SK-N-SH (cell line): ENCODE results near the gene GPS2. TPM values are rescaled to one million over a fixed set of nuclear protein-coding genes. Genes with fewer than 3 reads are reported as not detected.

Experiments
- CTCF ChIA-PET: fragments of 300-600, 350-600 bp; formaldehyde crosslinking; extraction: SDS; loops from one replicate; lab custom pipeline; 2021; lab: Yijun Ruan, JAX
- POLR2A ChIA-PET: fragments of 350-600 bp; sonication (Branson Sonifier 250); formaldehyde crosslinking; extraction: SDS; loops from one replicate; lab custom pipeline; 2020; ENCODE audit warnings: antibody characterized with exemption, inconsistent platforms; lab: Yijun Ruan, JAX
- DNase-seq: peaks from one replicate; pipeline ENCODE4 v3.0.0; 2012
- H2AFZ ChIP-seq: fragments of 200-600 bp; sonication (generic); 2 replicates; pipeline ENCODE4 v1.8.1; 2016; ENCODE audit warnings: antibody characterized with exemption, mild to moderate bottlenecking, low read depth
- H3F3A ChIP-seq: fragments of 200-600 bp; sonication (generic); replicated peaks from 2 replicates; pipeline ENCODE3; 2016; ENCODE audit warnings: antibody characterized with exemption, mild to moderate bottlenecking; ENCODE audit not compliant: insufficient read depth
- H3K27ac ChIP-seq, 2 experiments: fragments of 200-500 bp in 1 of 2; fragments of 200-600 bp in 1 of 2; sonication (Bioruptor generic) in 1 of 2; sonication (generic), shearing (Covaris generic) in 1 of 2; 2 replicates each; pipeline versions ENCODE4 v1.5.1 to v1.6.1; 2014 to 2016; ENCODE audit warnings: low read depth in 2 of 2, inconsistent platforms in 1 of 2, low read length in 1 of 2, mild to moderate bottlenecking in 1 of 2, mixed read lengths in 1 of 2
- H3K27me3 ChIP-seq: fragments of 200-600 bp; sonication (generic), shearing (Covaris generic); 2 replicates; pipeline ENCODE4 v1.6.1; 2016; ENCODE audit warnings: mixed run types; ENCODE audit not compliant: insufficient read depth
- H3K36me3 ChIP-seq, 2 experiments: fragments of 200-500 bp in 1 of 2; fragments of 200-600 bp in 1 of 2; sonication (Bioruptor generic) in 1 of 2; sonication (generic) in 1 of 2; replicated peaks in 1 of 2; 2 replicates each; pipeline versions ENCODE3 to v1.5.1; 2014 to 2016; ENCODE audit warnings: low read length in 1 of 2, mild to moderate bottlenecking in 1 of 2; ENCODE audit not compliant: insufficient read depth in 2 of 2, control insufficient read depth in 1 of 2
- H3K4me1 ChIP-seq, 2 experiments: fragments of 200-500 bp in 1 of 2; fragments of 200-600 bp in 1 of 2; sonication (Bioruptor generic) in 1 of 2; sonication (generic), shearing (Covaris generic) in 1 of 2; 2 replicates each; pipeline versions ENCODE4 v1.5.1 to v1.6.1; 2014 to 2016; ENCODE audit warnings: low read depth in 1 of 2, low read length in 1 of 2, mixed run types in 1 of 2; ENCODE audit not compliant: insufficient read depth in 2 of 2, control insufficient read depth in 1 of 2
- H3K4me2 ChIP-seq: fragments of 200-600 bp; sonication (generic), shearing (Covaris generic); 2 replicates; pipeline ENCODE4 v1.6.1; 2017; ENCODE audit warnings: mixed run types
- H3K4me3 ChIP-seq, 2 experiments: fragments of 200-500 bp in 1 of 2; fragments of 200-600 bp in 1 of 2; sonication (Bioruptor generic) in 1 of 2; sonication (generic), shearing (Covaris generic) in 1 of 2; 2 replicates each; pipeline versions ENCODE4 v1.5.1 to v1.8.1; 2014 to 2016; ENCODE audit warnings: low read depth in 2 of 2, inconsistent platforms in 1 of 2, low read length in 1 of 2, mild to moderate bottlenecking in 1 of 2, mixed read lengths in 1 of 2, moderate library complexity in 1 of 2
- H3K79me2 ChIP-seq: fragments of 200-600 bp; sonication (generic); 2 replicates; pipeline ENCODE4 v1.8.1; 2017; ENCODE audit warnings: mild to moderate bottlenecking; ENCODE audit not compliant: insufficient read depth
- H3K9ac ChIP-seq: fragments of 200-600 bp; sonication (generic); 2 replicates; pipeline ENCODE4 v1.6.1; 2017; ENCODE audit warnings: mixed run types
- H3K9me2 ChIP-seq: fragments of 200-600 bp; sonication (generic); 2 replicates; pipeline ENCODE4 v1.6.1; 2017; ENCODE audit warnings: mixed run types
- H3K9me3 ChIP-seq: fragments of 200-600 bp; sonication (generic); 2 replicates; pipeline ENCODE4 v1.6.1; 2017; ENCODE audit warnings: mixed run types, mild to moderate bottlenecking, moderate library complexity
- H4K20me1 ChIP-seq: fragments of 200-600 bp; sonication (generic); 2 replicates; pipeline ENCODE4 v1.6.1; 2017; ENCODE audit warnings: mild to moderate bottlenecking, mixed run types; ENCODE audit not compliant: insufficient read depth
- CTCF ChIP-seq: fragments of 200-600 bp; sonication (generic); IDR thresholded peaks from 2 replicates; pipeline ENCODE4 v1.6.1; 2017; ENCODE audit warnings: antibody characterized with exemption, mild to moderate bottlenecking, moderate library complexity
- EP300 ChIP-seq, 2 experiments: IDR thresholded peaks; 2 replicates each; pipeline versions ENCODE4 v1.4.0 to v1.6.1; 2012; ENCODE audit warnings: borderline replicate concordance in 1 of 2, low read depth in 1 of 2, low read length in 1 of 2
- EZH2phosphoT487 ChIP-seq: fragments of 200-600 bp; sonication (generic); IDR thresholded peaks from 2 replicates; pipeline ENCODE4 v1.6.1; 2017; ENCODE audit warnings: low read depth, mixed run types, mild to moderate bottlenecking, antibody characterized with exemption, moderate library complexity, borderline replicate concordance
- FOSL2 ChIP-seq: IDR thresholded peaks from 2 replicates; pipeline ENCODE4 v1.4.0; 2012; ENCODE audit warnings: low read depth, mild to moderate bottlenecking, moderate library complexity, borderline replicate concordance
- FOXJ3 ChIP-seq: sonication (generic); formaldehyde crosslinking; IDR thresholded peaks from 2 replicates; pipeline ENCODE4 v1.5.1; 2020; ENCODE audit warnings: mild to moderate bottlenecking, missing genetic modification reagents
- FOXM1 ChIP-seq: IDR thresholded peaks from 2 replicates; pipeline ENCODE4 v1.4.0; 2012; ENCODE audit warnings: low read depth, mild to moderate bottlenecking
- GABPA ChIP-seq: IDR thresholded peaks from 2 replicates; pipeline ENCODE4 v1.4.0; 2012; ENCODE audit warnings: low read depth, mild to moderate bottlenecking
- JUND ChIP-seq: IDR thresholded peaks from 2 replicates; pipeline ENCODE4 v1.4.0; 2012
- MAX ChIP-seq: IDR thresholded peaks from 2 replicates; pipeline ENCODE4 v1.4.0; 2012; ENCODE audit warnings: low read depth
- MXI1 ChIP-seq: IDR thresholded peaks from 2 replicates; pipeline ENCODE4 v1.6.1; 2012; ENCODE audit warnings: mild to moderate bottlenecking, low read depth, low read length, improper control_type of control experiment
- NFIC ChIP-seq: IDR thresholded peaks from 2 replicates; pipeline ENCODE4 v1.4.0; 2012; ENCODE audit warnings: borderline replicate concordance
- NRF1 ChIP-seq: IDR thresholded peaks from 2 replicates; pipeline ENCODE4 v1.6.1; 2012; ENCODE audit warnings: low read depth, mild to moderate bottlenecking, low read length
- PBX3 ChIP-seq: IDR thresholded peaks from 2 replicates; pipeline ENCODE4; 2012
- POLR2AphosphoS5 ChIP-seq: IDR thresholded peaks from 2 replicates; pipeline ENCODE4 v1.6.1; 2012; ENCODE audit warnings: low read depth, low read length
- RCOR1 ChIP-seq: fragments of 150-350 bp; IDR thresholded peaks from 2 replicates; pipeline ENCODE4 v1.6.1; 2017; ENCODE audit warnings: antibody characterized with exemption, low read length
- RFX5 ChIP-seq: IDR thresholded peaks from 2 replicates; pipeline ENCODE4 v1.6.1; 2012; ENCODE audit warnings: mild to moderate bottlenecking, improper control_type of control experiment, low read length
- RXRA ChIP-seq: IDR thresholded peaks from 2 replicates; pipeline ENCODE4 v1.4.0; 2012; ENCODE audit warnings: low read depth, mild to moderate bottlenecking, borderline replicate concordance
- SIN3A ChIP-seq: IDR thresholded peaks from 2 replicates; pipeline ENCODE4 v1.6.1; 2012; ENCODE audit warnings: low read depth, mild to moderate bottlenecking, low read length, moderate library complexity, borderline replicate concordance
- SMC3 ChIP-seq: IDR thresholded peaks from 2 replicates; pipeline ENCODE4 v1.6.1; 2012; ENCODE audit warnings: low read depth, low read length, improper control_type of control experiment
- TAF1 ChIP-seq: IDR thresholded peaks from 2 replicates; pipeline ENCODE4 v1.6.1; 2012; ENCODE audit warnings: low read depth, mild to moderate bottlenecking, low read length, moderate library complexity, borderline replicate concordance
- TCF12 ChIP-seq: IDR thresholded peaks from 2 replicates; pipeline ENCODE4 v1.4.0; 2012
- TEAD4 ChIP-seq: IDR thresholded peaks from 2 replicates; pipeline ENCODE4 v1.4.0; 2012; ENCODE audit warnings: mild to moderate bottlenecking, borderline replicate concordance; ENCODE audit not compliant: insufficient read depth
- USF1 ChIP-seq: IDR thresholded peaks from 2 replicates; pipeline ENCODE4 v1.4.0; 2012; ENCODE audit warnings: low read depth, borderline replicate concordance
- WGBS: methylation state at CpG from one replicate; pipeline ENCODE4 v1.1.6; 2017; ENCODE audit warnings: low lambda C conversion rate; 5-methylcytosine and 5-hydroxymethylcytosine counted together
- polyA plus RNA-seq, 3 experiments: library from polyadenylated mRNA; depleted of rRNA; stranded (reverse); fragments of >200 nt; gene quantifications; 2 replicates each; pipeline ENCODE4 v1.2.3, GENCODE V29; 2012

GPS2 gene
- polyA plus RNA-seq, 1 of the 3 experiments (the other 2 are of a cell fraction), result 102 TPM

GRCh38 chr17:7309628-7310027 lies 5.5 kb downstream of the GPS2 start:
- H2AFZ ChIP-seq, result no peak overlapping the region
- peak overlapping the region; percentile 76 to 79 for H3K4me3 ChIP-seq
- peaks cover 62% of the 10 kb centered on the region for H4K20me1 ChIP-seq
- no peaks in the 10 kb centered on the region for H3K27me3 ChIP-seq
- peaks cover 23 to 42% of the 10 kb centered on the region in 2 experiments for H3K4me1 ChIP-seq
- H3K36me3 ChIP-seq, result peaks cover 42 to 47% of the 10 kb centered on the region in 2 experiments
- peak overlapping the region; percentile 93; the same call in 1 of the 2 replicates for H3K9ac ChIP-seq
- 73% methylated on average over 12 of the region's 12 CpGs for WGBS
- peak overlapping the region; percentile 90 for H3K4me2 ChIP-seq
- no peaks in the 10 kb centered on the region for H3K9me2 ChIP-seq
- peak overlapping the region in 1 of 2 experiments; percentile 91; a peak in 1 of 4 replicates for H3K27ac ChIP-seq
- POLR2A ChIA-PET, result interaction anchor here (0.7 to 1.2 kb wide), 4 partner anchors 10 to 90 kb away, joined by 3 to 6 read pairs (median 4); partner anchors contain the start of genes DLG4 and GABARAP
- peaks cover 67% of the 10 kb centered on the region for H3F3A ChIP-seq
- H3K79me2 ChIP-seq, result peaks cover 69% of the 10 kb centered on the region
- TF ChIP-seq USF1 (no peak), POLR2AphosphoS5 (no peak), FOXJ3 (CRISPR knock-in tag) (no peak), TAF1 (no peak), RFX5 (no peak), TEAD4 (no peak), CTCF (no peak), NFIC (no peak)
- no peak for DNase-seq
- CTCF ChIA-PET, result interaction anchor here (0.6 to 2.6 kb wide), 6 partner anchors 13 to 602 kb away, joined by 3 to 7 read pairs (median 3); no protein-coding TSS in a partner anchor
- no peaks in the 10 kb centered on the region for H3K9me3 ChIP-seq

GRCh38 chr17:7308625-7309433 lies 6.3 kb downstream of the GPS2 start:
- Histone ChIP-seq H3K27ac (peak overlapping the region; percentile 83 to 91), H3K4me3 (peak overlapping the region; percentile 76 to 79), H4K20me1 (peaks cover 55% of the 10 kb centered on the region), H3K79me2 (peaks cover 61% of the 10 kb centered on the region), H3K36me3 (peaks cover 41 to 45% of the 10 kb centered on the region in 2 experiments), H3K9me2 (no peaks in the 10 kb centered on the region), H3K27me3 (no peaks in the 10 kb centered on the region), H3K4me2 (peak overlapping the region; percentile 90), H3F3A (peaks cover 59% of the 10 kb centered on the region), H3K4me1 (peaks cover 18 to 34% of the 10 kb centered on the region in 2 experiments), H3K9ac (peak overlapping the region; percentile 93), H2AFZ (no peak overlapping the region), H3K9me3 (no peaks in the 10 kb centered on the region)
- 1% methylated on average over 12 of the region's 14 CpGs for whole genome bisulfite sequencing
- ChIA-PET POLR2A (interaction anchor here (0.7 to 1.2 kb wide), 4 partner anchors 9 to 89 kb away, joined by 3 to 6 read pairs (median 4); partner anchors contain the start of genes DLG4 and GABARAP), CTCF (interaction anchor here (0.6 to 2.6 kb wide), 6 partner anchors 12 to 603 kb away, joined by 3 to 7 read pairs (median 4); partner anchors contain the start of gene SLC2A4)
- peak; percentile 77 for DNase-seq
- TF ChIP-seq SMC3 (no peak), RCOR1 (no peak), EP300 (IDR thresholded peaks at IDR 0.05; ENCODE audit: borderline replicate concordance in 1 of 2, low read depth in 1 of 2, low read length in 1 of 2) (no peak), PBX3 (no peak), RFX5 (no peak), NRF1 (no peak), RXRA (no peak), GABPA (no peak), FOSL2 (no peak), TAF1 (peak; percentile 80; the same call in 1 of the 2 replicates), TCF12 (no peak), JUND (no peak), EZH2phosphoT487 (no peak), SIN3A (peak; percentile 39; the same call in 1 of the 2 replicates), MAX (peak; percentile 16; the same call in 1 of the 2 replicates), FOXJ3 (CRISPR knock-in tag) (no peak), MXI1 (peak; percentile 2; the same call in 1 of the 2 replicates), FOXM1 (no peak)
